NCI-H1436 treated with DMSO at 0.1 percent for 48 hours (cell line): ENCODE measurements around the gene ZNF428.
"Not testable (repeated sequence)": the region's sequence is repeated elsewhere in the genome, so short reads cannot be mapped to it uniquely, and the experiment has no call there.

Source experiments
- DNase-seq: peaks from one replicate; lab custom pipeline; 2025; lab: John Stamatoyannopoulos, UW

ZNF428 gene

GRCh38 chr19:43616954-43617353 is 2.5 kb downstream of the ZNF428 start:
- DNase-seq: no peak

GRCh38 chr19:43616306-43616705 is 3.1 kb downstream of the ZNF428 start:
- no peak for DNase-seq

- DNase-seq: no peak
These were observed 7.1 kb downstream of the ZNF428 start for GRCh38 chr19:43612374-43612773.

GRCh38 chr19:43611788-43612187 is 7.6 kb downstream of the ZNF428 start, which contains the start of gene SRRM5:
Gene SRRM5 (plus strand): TSS chr19:43612088. CDS start chr19:43612122, 34 bp downstream.
- no peak for DNase-seq

GRCh38 chr19:43610493-43610892 is 8.9 kb downstream of the ZNF428 start:
- DNase-seq: no peak

GRCh38 chr19:43609872-43610271 is 9.6 kb downstream of the ZNF428 start:
- DNase-seq: no peak

- no peak for DNase-seq
These were observed 11.9 kb downstream of the ZNF428 start for GRCh38 chr19:43607238-43608205.

- DNase-seq: peak; percentile 25
These were observed 12.7 kb downstream of the ZNF428 start for GRCh38 chr19:43606569-43607229.

GRCh38 chr19:43605875-43606568 is 13.4 kb downstream of the ZNF428 start:
- DNase-seq: peak; percentile 21

- not testable (repeated sequence) for DNase-seq
These were observed 19.1 kb downstream of the ZNF428 start for GRCh38 chr19:43600326-43600725.

- DNase-seq: no peak
These were observed 19.7 kb downstream of the ZNF428 start for GRCh38 chr19:43599635-43600295.

- no peak for DNase-seq
These were observed 20.8 kb downstream of the ZNF428 start for GRCh38 chr19:43598445-43599240.

GRCh38 chr19:43597876-43598275 is 21.6 kb downstream of the ZNF428 start:
- no peak for DNase-seq

- no peak for DNase-seq
These were observed 22.5 kb downstream of the ZNF428 start for GRCh38 chr19:43596842-43597461.

GRCh38 chr19:43595999-43596841 is 23.2 kb downstream of the ZNF428 start, which contains the start of the genes IRGQ and ZNF576:
Gene IRGQ (minus strand): TSS chr19:43596134. CDS start chr19:43595338, 796 bp downstream.
Gene ZNF576 (plus strand): TSS chr19:43596595. CDS start chr19:43597109, 514 bp downstream.
- peak; percentile 94 for DNase-seq

GRCh38 chr19:43595605-43595998 is 23.8 kb downstream of the ZNF428 start:
- no peak for DNase-seq

GRCh38 chr19:43594710-43595604 is 24.5 kb downstream of the ZNF428 start:
- DNase-seq: peak; percentile 3

- DNase-seq: no peak
These were observed 25.2 kb downstream of the ZNF428 start for GRCh38 chr19:43594081-43594697.
